SU-DHL-6 (cell line): ENCODE measurements around the gene STXBP5L.

Experiments used
- H2AFZ ChIP-seq: fragments of 200-600 bp; sonication (generic); 2 replicates; pipeline ENCODE4 v1.6.1; 2014; ENCODE audit warnings: low read depth, mild to moderate bottlenecking, moderate library complexity, mixed read lengths, antibody characterized with exemption, low read length; ENCODE audit not compliant: severe bottlenecking
- H3F3A ChIP-seq: fragments of 200-600 bp; shearing (Covaris generic); 2 replicates; pipeline ENCODE4 v1.6.0; 2016; ENCODE audit warnings: antibody characterized with exemption, mild to moderate bottlenecking; ENCODE audit not compliant: insufficient read depth
- H3K27ac ChIP-seq: fragments of 200-600 bp; sonication (generic); 2 replicates; pipeline ENCODE4 v1.5.1; 2016; ENCODE audit warnings: low read depth, mild to moderate bottlenecking, low read length, moderate library complexity, mixed read lengths
- H3K27me3 ChIP-seq: fragments of 200-600 bp; sonication (generic), shearing (Covaris generic); 2 replicates; pipeline ENCODE4 v1.6.0; 2014; ENCODE audit warnings: mild to moderate bottlenecking, low read length
- H3K36me3 ChIP-seq: fragments of 200-600 bp; sonication (generic); 2 replicates; pipeline ENCODE4 v1.6.1; 2014; ENCODE audit warnings: mild to moderate bottlenecking, low read length, mixed read lengths
- H3K4me2 ChIP-seq: fragments of 300-600, 200-600 bp; shearing (Covaris generic), sonication (generic); 2 replicates; pipeline ENCODE4 v1.6.0; 2014; ENCODE audit warnings: low read length, low read depth, mild to moderate bottlenecking; ENCODE audit not compliant: poor library complexity, severe bottlenecking
- H3K4me3 ChIP-seq: fragments of 200-600 bp; sonication (generic); 2 replicates; pipeline ENCODE4 v1.5.1; 2014; ENCODE audit warnings: antibody characterized with exemption, low read length, mild to moderate bottlenecking, mixed read lengths; ENCODE audit not compliant: insufficient read depth, poor library complexity, severe bottlenecking
- H3K79me2 ChIP-seq: fragments of 200-600 bp; sonication (generic); 2 replicates; pipeline ENCODE4 v1.6.1; 2014; ENCODE audit warnings: mild to moderate bottlenecking, low read length, moderate library complexity; ENCODE audit not compliant: insufficient read depth
- H3K9ac ChIP-seq: fragments of 200-600 bp; sonication (generic); 2 replicates; pipeline ENCODE4 v1.7.0; 2014; ENCODE audit warnings: mild to moderate bottlenecking, low read length
- H3K9me2 ChIP-seq: fragments of 200-600 bp; sonication (generic); replicated peaks from 2 replicates; pipeline ENCODE4 v1.6.1; 2014; ENCODE audit warnings: low read length; ENCODE audit not compliant: insufficient read depth
- H3K9me3 ChIP-seq: fragments of 200-600 bp; sonication (generic); 2 replicates; pipeline ENCODE4 v1.6.1; 2014; ENCODE audit warnings: low read length, mixed read lengths; ENCODE audit not compliant: insufficient read depth
- H4K20me1 ChIP-seq: fragments of 200-600 bp; sonication (generic); 2 replicates; pipeline ENCODE4 v1.6.1; 2014; ENCODE audit warnings: low read depth, mild to moderate bottlenecking, antibody characterized with exemption, low read length, moderate library complexity, mixed read lengths
- CTCF ChIP-seq: fragments of 200-600 bp; sonication (generic); IDR thresholded peaks from one replicate; pipeline ENCODE4 v1.5.1; 2017; ENCODE audit warnings: antibody characterized with exemption, mild to moderate bottlenecking, low read length, moderate library complexity; ENCODE audit not compliant: insufficient read depth, poor library complexity, severe bottlenecking
- EZH2phosphoT487 ChIP-seq: fragments of 200-600 bp; sonication (generic), shearing (Covaris generic); conservative IDR thresholded peaks from 2 replicates; pipeline ENCODE4 v1.6.1; 2018; ENCODE audit warnings: mild to moderate bottlenecking, antibody characterized with exemption, low read length, moderate library complexity, mixed read lengths

Gene STXBP5L

GRCh38 chr3:121418182-121418581, 510.2 kb downstream of the STXBP5L start:
- H4K20me1 ChIP-seq: no peaks in the 10 kb centered on the region
- peaks cover 4% of the 10 kb centered on the region; the same call in 1 of the 2 replicates for H3K36me3 ChIP-seq
- H3F3A ChIP-seq: no peaks in the 10 kb centered on the region

GRCh38 chr3:121424549-121424948, 516.5 kb downstream of the STXBP5L start:
- H3K9me2 ChIP-seq: no peaks in the 10 kb centered on the region
- H3K79me2 ChIP-seq: no peaks in the 10 kb centered on the region
- H3K9ac ChIP-seq: no peak overlapping the region
- peaks cover 35% of the 10 kb centered on the region for H3K36me3 ChIP-seq
- H3K4me3 ChIP-seq: no peak overlapping the region
- no peaks in the 10 kb centered on the region for H3F3A ChIP-seq
- H3K4me2 ChIP-seq: no peak overlapping the region
- no peaks in the 10 kb centered on the region for H4K20me1 ChIP-seq
- H2AFZ ChIP-seq: no peak overlapping the region
- TF ChIP-seq CTCF (no peak), EZH2phosphoT487 (no peak)
- H3K27ac ChIP-seq: no peak overlapping the region
- H3K9me3 ChIP-seq: no peaks in the 10 kb centered on the region
- H3K27me3 ChIP-seq: no peaks in the 10 kb centered on the region

More at GRCh38 chr3:121418182-121418581, 510.2 kb downstream of the STXBP5L start:
- Histone ChIP-seq H3K9ac (no peak overlapping the region), H3K4me3 (no peak overlapping the region), H3K9me3 (no peaks in the 10 kb centered on the region), H2AFZ (no peak overlapping the region), H3K27me3 (no peaks in the 10 kb centered on the region), H3K27ac (no peak overlapping the region), H3K9me2 (no peaks in the 10 kb centered on the region), H3K4me2 (no peak overlapping the region), H3K79me2 (no peaks in the 10 kb centered on the region)
- TF ChIP-seq CTCF (no peak), EZH2phosphoT487 (no peak)

GRCh38 chr3:121430664-121431215, 522.7 kb downstream of the STXBP5L start:
- Histone ChIP-seq H3K27me3 (no peaks in the 10 kb centered on the region), H3K79me2 (no peaks in the 10 kb centered on the region), H3K4me2 (no peak overlapping the region), H3K9me2 (no peaks in the 10 kb centered on the region), H3K4me3 (no peak overlapping the region), H3K27ac (no peak overlapping the region), H3K36me3 (peaks cover 41% of the 10 kb centered on the region), H4K20me1 (no peaks in the 10 kb centered on the region), H3F3A (no peaks in the 10 kb centered on the region), H3K9ac (no peak overlapping the region), H3K9me3 (no peaks in the 10 kb centered on the region), H2AFZ (no peak overlapping the region)
- no peak for TF ChIP-seq CTCF
- no peak for TF ChIP-seq EZH2phosphoT487
